ENCODE measurements around the gene ASB16. TPM values are rescaled to one million over a fixed set of nuclear protein-coding genes. Genes with fewer than 3 reads are reported as not detected.

Gene ASB16
- polyA plus RNA-seq, 1 donor from 2014 or later = not detected

DNA sequence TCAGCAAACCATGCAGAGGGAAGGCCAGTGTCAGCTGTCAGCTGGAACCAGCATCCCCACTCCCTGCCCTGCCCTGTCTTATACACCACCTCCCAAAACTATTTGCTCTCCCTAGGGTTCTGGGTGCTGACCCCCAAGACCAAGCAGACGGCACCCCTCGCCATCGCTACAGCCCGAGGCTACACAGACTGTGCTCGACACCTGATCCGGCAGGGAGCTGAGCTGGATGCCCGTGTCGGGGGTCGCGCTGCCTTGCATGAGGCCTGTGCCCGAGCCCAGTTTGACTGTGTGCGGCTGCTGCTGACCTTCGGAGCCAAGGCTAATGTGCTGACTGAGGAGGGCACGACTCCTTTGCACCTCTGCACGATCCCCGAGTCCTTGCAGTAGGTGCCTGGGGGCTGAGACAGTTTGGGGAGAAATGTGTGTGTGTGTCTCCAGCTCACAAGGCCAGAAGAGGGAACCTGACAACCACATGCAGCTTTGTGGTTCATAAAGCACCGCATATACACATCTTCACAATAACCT lies 1.5 kb downstream of the ASB16 start:
- no peaks in the 10 kb centered on the region for H3K9me3 Mint-ChIP-seq
- no peak overlapping the region for H3K4me3 Mint-ChIP-seq
- peaks cover 0 to 11% (median 2%) of the 10 kb centered on the region in 3 donors for H3K4me1 Mint-ChIP-seq
- no peak overlapping the region for H3K27ac Mint-ChIP-seq
- H3K36me3 Mint-ChIP-seq = no peaks in the 10 kb centered on the region
- H3K27me3 Mint-ChIP-seq = no peaks in the 10 kb centered on the region

DNA sequence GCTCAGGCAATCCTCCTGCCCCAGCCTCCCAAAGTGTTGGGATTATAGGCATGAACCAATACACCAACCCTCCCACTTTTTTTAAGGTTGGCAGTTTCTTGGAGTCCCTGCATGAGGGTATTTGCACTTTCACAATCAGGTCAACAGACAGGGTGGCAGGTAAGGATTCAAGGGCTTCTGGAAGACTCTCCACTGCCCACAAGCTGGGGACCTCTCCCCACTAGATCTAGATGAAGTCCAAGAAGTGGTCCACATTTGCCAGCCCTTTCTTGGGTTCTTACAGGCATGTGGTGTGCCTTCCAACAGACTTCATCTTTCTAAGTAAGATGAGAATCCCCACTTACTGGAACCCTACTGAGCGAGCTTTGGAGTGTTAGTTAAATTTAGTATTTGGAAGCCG lies 3.9 kb downstream of the ASB16 start:
- no peaks in the 10 kb centered on the region for H3K27me3 Mint-ChIP-seq
- peaks cover 0 to 7% (median 2%) of the 10 kb centered on the region in 3 donors for H3K4me1 Mint-ChIP-seq
- no peaks in the 10 kb centered on the region for H3K36me3 Mint-ChIP-seq
- H3K9me3 Mint-ChIP-seq = no peaks in the 10 kb centered on the region
- H3K4me3 Mint-ChIP-seq = no peak overlapping the region
- no peak overlapping the region for H3K27ac Mint-ChIP-seq

DNA sequence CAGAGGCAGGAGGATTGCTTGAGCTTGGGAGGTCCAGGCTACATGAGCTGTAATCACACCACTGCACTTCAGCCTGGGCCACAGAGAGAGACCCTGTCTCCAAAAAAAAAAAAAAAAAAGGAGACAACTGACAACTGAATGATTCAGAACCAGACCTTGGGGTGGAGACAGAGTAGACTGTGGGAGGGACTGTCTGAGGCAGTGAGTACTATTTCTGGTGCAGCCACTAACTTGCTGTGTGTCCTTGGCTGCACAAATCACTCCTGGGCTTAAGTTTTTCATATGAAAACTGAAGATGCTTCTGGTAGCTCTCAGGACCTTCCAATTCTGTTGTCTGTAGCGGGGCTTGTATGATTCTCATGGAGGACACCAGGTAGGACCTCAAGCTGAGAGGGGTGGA lies 5.8 kb downstream of the ASB16 start:
- Mint-ChIP-seq H3K27me3 (no peaks in the 10 kb centered on the region), H3K4me1 (peaks cover 0 to 4% (median 0%) of the 10 kb centered on the region in 3 donors), H3K36me3 (no peaks in the 10 kb centered on the region), H3K4me3 (no peak overlapping the region), H3K27ac (no peak overlapping the region), H3K9me3 (no peaks in the 10 kb centered on the region)

DNA sequence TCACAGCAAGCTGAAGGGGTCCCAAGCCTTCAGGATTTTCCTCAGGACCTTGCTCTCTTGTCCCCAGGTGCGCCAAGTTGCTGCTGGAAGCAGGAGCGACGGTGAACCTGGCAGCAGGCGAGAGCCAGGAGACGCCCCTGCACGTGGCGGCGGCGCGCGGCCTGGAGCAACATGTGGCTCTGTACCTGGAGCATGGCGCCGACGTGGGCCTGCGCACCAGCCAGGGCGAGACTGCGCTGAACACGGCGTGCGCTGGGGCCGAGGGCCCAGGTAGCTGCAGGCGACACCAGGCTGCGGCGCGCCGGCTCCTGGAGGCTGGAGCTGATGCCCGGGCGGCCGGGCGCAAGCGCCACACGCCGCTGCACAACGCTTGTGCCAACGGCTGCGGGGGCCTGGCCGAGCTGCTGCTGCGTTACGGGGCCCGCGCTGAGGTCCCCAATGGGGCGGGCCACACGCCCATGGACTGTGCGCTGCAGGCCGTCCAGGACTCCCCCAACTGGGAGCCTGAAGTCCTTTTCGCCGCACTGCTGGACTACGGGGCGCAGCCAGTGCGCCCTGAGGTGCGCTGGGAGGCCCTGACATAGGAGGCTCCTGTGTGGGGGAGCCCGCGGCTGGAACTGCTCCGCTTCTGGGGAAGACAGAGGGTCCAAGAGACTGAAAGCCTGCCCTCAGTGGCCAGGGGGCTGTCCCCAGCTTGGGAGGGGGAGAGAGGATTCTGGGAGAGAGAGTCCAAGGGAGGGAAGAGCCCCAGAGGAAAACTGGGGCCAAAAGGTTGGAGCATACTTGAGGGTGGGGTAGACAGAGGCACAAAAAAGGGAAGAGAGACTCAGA lies 6.4 kb downstream of the ASB16 start:
- Mint-ChIP-seq H3K4me1 (peaks cover 0 to 4% (median 3%) of the 10 kb centered on the region in 3 donors), H3K36me3 (peaks cover 2% of the 10 kb centered on the region), H3K4me3 (no peak overlapping the region), H3K27me3 (no peaks in the 10 kb centered on the region), H3K27ac (no peak overlapping the region), H3K9me3 (no peaks in the 10 kb centered on the region)

GRCh38 chr17:44177640-44178039 lies 7.1 kb downstream of the ASB16 start:
- Mint-ChIP-seq H3K4me1 (peaks cover 0 to 5% (median 4%) of the 10 kb centered on the region in 3 donors), H3K4me3 (no peak overlapping the region), H3K27ac (peak overlapping the region in 1 of 3 donors; percentile 71), H3K27me3 (no peaks in the 10 kb centered on the region), H3K36me3 (peaks cover 2% of the 10 kb centered on the region), H3K9me3 (no peaks in the 10 kb centered on the region)

DNA sequence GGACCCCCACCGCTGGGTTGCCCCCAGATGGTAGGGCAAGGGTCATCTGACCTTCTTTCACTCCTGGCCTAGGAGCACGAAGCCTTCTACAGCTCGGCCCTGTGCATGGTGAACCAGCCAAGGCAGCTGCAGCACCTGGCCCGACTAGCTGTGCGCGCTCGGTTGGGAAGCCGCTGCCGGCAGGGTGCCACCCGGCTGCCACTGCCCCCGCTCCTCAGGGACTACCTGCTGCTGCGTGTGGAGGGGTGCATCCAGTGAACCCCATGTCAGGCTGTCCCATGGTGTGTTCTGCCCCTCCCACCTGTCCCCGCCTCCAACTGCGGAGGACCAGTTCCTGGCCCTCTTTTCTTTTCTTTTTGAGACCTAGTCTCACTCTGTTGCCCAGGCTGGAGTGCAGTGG lies 7.6 kb downstream of the ASB16 start:
- no peaks in the 10 kb centered on the region for H3K9me3 Mint-ChIP-seq
- peaks cover 0 to 5% (median 4%) of the 10 kb centered on the region in 3 donors for H3K4me1 Mint-ChIP-seq
- no peak overlapping the region for H3K4me3 Mint-ChIP-seq
- H3K36me3 Mint-ChIP-seq = peaks cover 2% of the 10 kb centered on the region
- H3K27ac Mint-ChIP-seq = no peak overlapping the region
- H3K27me3 Mint-ChIP-seq = no peaks in the 10 kb centered on the region

- Mint-ChIP-seq H3K27me3 (no peaks in the 10 kb centered on the region), H3K9me3 (no peaks in the 10 kb centered on the region), H3K36me3 (peaks cover 2% of the 10 kb centered on the region), H3K4me3 (peak overlapping the region in 1 of 4 donors; percentile 79), H3K27ac (no peak overlapping the region), H3K4me1 (peaks cover 20 to 23% (median 22%) of the 10 kb centered on the region in 3 donors)
These were observed 12.5 kb downstream of the ASB16 start for GRCh38 chr17:44183024-44183423.

- no peaks in the 10 kb centered on the region for H3K27me3 Mint-ChIP-seq
- H3K4me1 Mint-ChIP-seq = peaks cover 21 to 28% (median 24%) of the 10 kb centered on the region in 3 donors
- peak overlapping the region in 1 of 3 donors; percentile 45 for H3K27ac Mint-ChIP-seq
- H3K4me3 Mint-ChIP-seq = peak overlapping the region in 3 of 4 donors; percentile 79 to 100 (median 98)
- H3K9me3 Mint-ChIP-seq = no peaks in the 10 kb centered on the region
- peaks cover 2% of the 10 kb centered on the region for H3K36me3 Mint-ChIP-seq
These were observed 13.8 kb downstream of the ASB16 start for GRCh38 chr17:44184212-44184810.

GRCh38 chr17:44186307-44187130 lies 16.0 kb downstream of the ASB16 start, which contains the start of gene TMUB2:
TSS of gene TMUB2 (plus strand) at chr17:44186972. CDS start at chr17:44187709, 737 bp downstream.
- Mint-ChIP-seq H3K9me3 (no peaks in the 10 kb centered on the region), H3K27me3 (no peaks in the 10 kb centered on the region), H3K36me3 (peaks cover 6% of the 10 kb centered on the region), H3K27ac (peak within 1 kb of the TSS; percentile 93 to 100 (median 99)), H3K4me1 (peaks cover 24 to 29% (median 26%) of the 10 kb centered on the region in 3 donors), H3K4me3 (peak within 1 kb of the TSS; percentile 94 to 100 (median 98))

GRCh38 chr17:44187131-44187899 lies 16.8 kb downstream of the ASB16 start:
- H3K4me3 Mint-ChIP-seq = peak overlapping the region; percentile 94 to 100 (median 98)
- peaks cover 3% of the 10 kb centered on the region for H3K36me3 Mint-ChIP-seq
- H3K9me3 Mint-ChIP-seq = no peaks in the 10 kb centered on the region
- H3K27ac Mint-ChIP-seq = peak overlapping the region; percentile 93 to 100 (median 99)
- no peaks in the 10 kb centered on the region for H3K27me3 Mint-ChIP-seq
- H3K4me1 Mint-ChIP-seq = peaks cover 24 to 26% (median 24%) of the 10 kb centered on the region in 3 donors

- peaks cover 21 to 26% (median 24%) of the 10 kb centered on the region in 3 donors for H3K4me1 Mint-ChIP-seq
- peak overlapping the region; percentile 94 to 100 (median 98) for H3K4me3 Mint-ChIP-seq
- H3K27ac Mint-ChIP-seq = peak overlapping the region; percentile 80 to 93 (median 81)
- no peaks in the 10 kb centered on the region for H3K9me3 Mint-ChIP-seq
- no peaks in the 10 kb centered on the region for H3K27me3 Mint-ChIP-seq
- H3K36me3 Mint-ChIP-seq = peaks cover 3% of the 10 kb centered on the region
These were observed 18.3 kb downstream of the ASB16 start for GRCh38 chr17:44188576-44189403.

GRCh38 chr17:44190481-44190880 lies 20.0 kb downstream of the ASB16 start:
- no peaks in the 10 kb centered on the region for H3K9me3 Mint-ChIP-seq
- H3K27me3 Mint-ChIP-seq = no peaks in the 10 kb centered on the region
- H3K36me3 Mint-ChIP-seq = peaks cover 5% of the 10 kb centered on the region
- peak overlapping the region in 3 of 4 donors; percentile 51 to 81 (median 80) for H3K4me3 Mint-ChIP-seq
- H3K4me1 Mint-ChIP-seq = peaks cover 11 to 22% (median 16%) of the 10 kb centered on the region in 3 donors
- peak overlapping the region in 2 of 3 donors; percentile 57 to 69 for H3K27ac Mint-ChIP-seq

GRCh38 chr17:44191369-44191768 lies 20.9 kb downstream of the ASB16 start:
- Mint-ChIP-seq H3K36me3 (peaks cover 5% of the 10 kb centered on the region), H3K9me3 (no peaks in the 10 kb centered on the region), H3K4me1 (peaks cover 9 to 19% (median 14%) of the 10 kb centered on the region in 3 donors), H3K4me3 (peak overlapping the region in 1 of 4 donors; percentile 81), H3K27me3 (no peaks in the 10 kb centered on the region), H3K27ac (peak overlapping the region in 1 of 3 donors; percentile 69)

All from IgD-negative memory B cell (primary cell).